Sigmoid colon (tissue), 4 donors: ENCODE results near the gene CD74.

Experiments used
- CTCF ChIP-seq, 4 experiments: fragments of 450-650 bp in 3 of 4; fragments of 200-600 bp in 1 of 4; IDR thresholded peaks; one replicate each; pipeline ENCODE4 v1.5.1; 2016 to 2019; ENCODE audit warnings: antibody characterized with exemption in 4 of 4, mild to moderate bottlenecking in 3 of 4, moderate library complexity in 2 of 4
- EP300 ChIP-seq, 4 donors: sonication (generic); formaldehyde crosslinking; IDR thresholded peaks; one replicate each; pipeline ENCODE4 v1.6.1; 2017; ENCODE audit warnings: antibody characterized with exemption in 4 of 4
- POLR2A ChIP-seq, 2 donors: fragments of 450-650 bp; IDR thresholded peaks; one replicate each; pipeline ENCODE4 v1.6.1; 2016; ENCODE audit warnings: antibody characterized with exemption in 2 of 2, mild to moderate bottlenecking in 2 of 2, moderate library complexity in 2 of 2

- TF ChIP-seq CTCF (IDR thresholded peaks at IDR 0.05) (no peak), POLR2A (IDR thresholded peaks at IDR 0.05) (no peak), EP300 (IDR thresholded peaks at IDR 0.05) (no peak)
Observed at GRCh38 chr5:150451594-150451993, 38.9 kb upstream of the CD74 start.
